Measurements from ENCODE around the gene PAGE4. TPM values are rescaled to one million over a fixed set of nuclear protein-coding genes. Genes with fewer than 3 reads are reported as not detected.

Gene PAGE4
- total and polyA plus RNA-seq, 2 of the 13 experiments (the other 11 are each of a cell fraction or from before 2014, with no cell fraction given), result 1.1 TPM; not detected in 1

- no peak for TF ChIP-seq BRF2 (CRISPR knock-in tag; IDR thresholded peaks at IDR 0.05)
- TF ChIP-seq ZNF577 (CRISPR knock-in tag; IDR thresholded peaks at IDR 0.05; ENCODE audit: borderline replicate concordance, low read depth), result no peak
- TF ChIP-seq MAX (IDR thresholded peaks at IDR 0.05), result peak; percentile 52; the same call in 1 of the 2 replicates
- TF ChIP-seq GATAD2A (CRISPR knock-in tag; IDR thresholded peaks at IDR 0.05), result peak; percentile 67
- TF ChIP-seq ZSCAN5A (CRISPR knock-in tag; IDR thresholded peaks at IDR 0.05; ENCODE audit: borderline replicate concordance), result no peak
- peak; percentile 63; the same call in 1 of the 2 replicates for TF ChIP-seq FOXJ3 (CRISPR knock-in tag; IDR thresholded peaks at IDR 0.05; ENCODE audit: borderline replicate concordance)
- TF ChIP-seq GATA4 (IDR thresholded peaks at IDR 0.05; ENCODE audit: borderline replicate concordance, low read depth), result peak; percentile 69; the same call in 1 of the 2 replicates
- no peak for TF ChIP-seq PRDM10 (CRISPR knock-in tag; IDR thresholded peaks at IDR 0.05; ENCODE audit: low read depth)
- no peak for TF ChIP-seq NCOA1 (CRISPR knock-in tag; IDR thresholded peaks at IDR 0.05)
- peak; percentile 59; the same call in 1 of the 2 replicates for TF ChIP-seq ZFY (CRISPR knock-in tag; IDR thresholded peaks at IDR 0.05)
- TF ChIP-seq ZBTB25 (CRISPR knock-in tag; IDR thresholded peaks at IDR 0.05), result no peak
- TF ChIP-seq SAP130 (CRISPR knock-in tag; IDR thresholded peaks at IDR 0.05; ENCODE audit: low read depth), result peak; percentile 75
- peak; percentile 60; the same call in 1 of the 2 replicates for TF ChIP-seq ZNF788 (CRISPR knock-in tag; IDR thresholded peaks at IDR 0.05; ENCODE audit: borderline replicate concordance)
- no peak for TF ChIP-seq TCF12 (IDR thresholded peaks at IDR 0.05)
- TF ChIP-seq TCF12 (CRISPR knock-in tag; IDR thresholded peaks at IDR 0.05), result peak; percentile 65; the same call in 1 of the 2 replicates
- TF ChIP-seq ZNF564 (CRISPR knock-in tag; IDR thresholded peaks at IDR 0.05), result no peak
- TF ChIP-seq IRF9 (CRISPR knock-in tag; IDR thresholded peaks at IDR 0.05; ENCODE audit: borderline replicate concordance), result no peak
- peak; percentile 47; the same call in 1 of the 2 replicates for TF ChIP-seq BCL6 (CRISPR knock-in tag; IDR thresholded peaks at IDR 0.05)
- TF ChIP-seq ZNF563 (CRISPR knock-in tag; IDR thresholded peaks at IDR 0.05), result 0 out of 2 replicates have a peak, but pooled peaks have one; percentile 51
Measured at GRCh38 chrX:49877397-49878101, 48.4 kb downstream of the PAGE4 start (continued).
